Kidney tubule cell (primary cell): Measurements from ENCODE around the gene SRC.
"Not testable (repeated sequence)": the region's sequence is repeated elsewhere in the genome, so short reads cannot be mapped to it uniquely, and the experiment has no call there.

Experiments used
- DNase-seq: peaks from one replicate; pipeline ENCODE4 v3.0.0-alpha.2; 2018; ENCODE audit warnings: low spot score

The SRC gene

GRCh38 chr20:37336369-37337207 is 9.4 kb upstream of the SRC start:
- no peak for DNase-seq

GRCh38 chr20:37337208-37337991 is 8.5 kb upstream of the SRC start:
- DNase-seq, result no peak

- not testable (repeated sequence) for DNase-seq
These were observed 7.6 kb upstream of the SRC start for GRCh38 chr20:37338380-37338779.

- DNase-seq, result no peak
These were observed 6.7 kb upstream of the SRC start for GRCh38 chr20:37339208-37339607.

GRCh38 chr20:37339764-37340109 is 6.2 kb upstream of the SRC start:
- not testable (repeated sequence) for DNase-seq

- no peak for DNase-seq
These were observed 4.9 kb upstream of the SRC start for GRCh38 chr20:37340998-37341397.

- DNase-seq, result no peak
These were observed 4.3 kb upstream of the SRC start for GRCh38 chr20:37341632-37342031.

- DNase-seq, result no peak
These were observed 3.4 kb upstream of the SRC start for GRCh38 chr20:37342231-37343177.

- peak; percentile 26 for DNase-seq
These were observed 2.5 kb upstream of the SRC start for GRCh38 chr20:37343212-37343993.

- no peak for DNase-seq
These were observed 2.0 kb upstream of the SRC start for GRCh38 chr20:37343994-37344355.

- peak; percentile 82 for DNase-seq
These were observed 1.2 kb upstream of the SRC start for GRCh38 chr20:37344506-37345338.

- no peak for DNase-seq
These were observed 245 bp downstream of the SRC start for GRCh38 chr20:37346236-37346534.

GRCh38 chr20:37346535-37347346 is 801 bp downstream of the SRC start:
- no peak for DNase-seq

GRCh38 chr20:37347347-37347823 is 1.4 kb downstream of the SRC start:
- no peak for DNase-seq

- DNase-seq, result peak; percentile 63
These were observed 2.2 kb downstream of the SRC start for GRCh38 chr20:37347891-37348791.

- no peak for DNase-seq
These were observed 3.0 kb downstream of the SRC start for GRCh38 chr20:37348792-37349516.

GRCh38 chr20:37349517-37350491 is 3.9 kb downstream of the SRC start:
- peak; percentile 61 for DNase-seq
